Tibial artery (tissue), 4 donors: ENCODE data around the gene CTRB2.

ENCODE experiments used
- DNase-seq, 2 donors: peaks; one replicate each; pipeline ENCODE4 v3.0.0-alpha.2; 2019
- H3K27ac ChIP-seq, 2 donors: fragments of 200-600 bp; sonication (generic) in 1 of 2; 1 replicate in 1 of 2; 2 replicates in 1 of 2; pipeline ENCODE4 v1.5.1; 2018 to 2019; ENCODE audit warnings: mild to moderate bottlenecking in 1 of 2
- H3K27me3 ChIP-seq, 2 donors: fragments of 200-600 bp; sonication (generic) in 1 of 2; one replicate each; pipeline versions ENCODE4 v1.5.1 to v1.6.0; 2016 to 2019
- H3K36me3 ChIP-seq, 3 donors: fragments of 200-600 bp; sonication (generic) in 2 of 3; one replicate each; pipeline ENCODE4 v1.5.1; 2016 to 2019; ENCODE audit warnings: mild to moderate bottlenecking in 2 of 3
- H3K4me1 ChIP-seq, 4 donors: fragments of 200-600 bp; sonication (generic) in 2 of 4; 1 replicate in 3 of 4; 2 replicates in 1 of 4; pipeline ENCODE4 v1.5.1; 2016 to 2019
- H3K4me3 ChIP-seq, 2 donors: fragments of 200-600 bp; sonication (generic) in 1 of 2; 1 replicate in 1 of 2; 2 replicates in 1 of 2; pipeline ENCODE4 v1.5.1; 2018 to 2019; ENCODE audit warnings: mild to moderate bottlenecking in 2 of 2
- H3K9me3 ChIP-seq, 3 donors: fragments of 200-600 bp; sonication (generic) in 1 of 3; one replicate each; pipeline ENCODE4 v1.5.1; 2016 to 2019
- CTCF ChIP-seq, 2 experiments: fragments of 200-600 bp in 1 of 2; fragments of 450-650 bp in 1 of 2; IDR thresholded peaks; one replicate each; pipeline ENCODE4 v1.5.1; 2017 to 2019; ENCODE audit warnings: antibody characterized with exemption in 2 of 2, mild to moderate bottlenecking in 1 of 2, moderate library complexity in 1 of 2
- intact Hi-C: fragments of 100-400 bp; cut with DNase I; formaldehyde crosslinking; loops from one replicate; pipeline ENCODE4 v1.15.0; 2023; ENCODE audit warnings: low total_unique reads

CTRB2 gene

GRCh38 chr16:75238853-75239541 is 32.0 kb upstream of the CTRB2 start:
- H3K4me1 ChIP-seq, result peaks cover 0 to 92% (median 77%) of the 10 kb centered on the region in 4 donors
- peak; percentile 67 to 92 for DNase-seq
- TF ChIP-seq CTCF (IDR thresholded peaks at IDR 0.05), result peak; percentile 54 to 77
- peaks cover 26 to 60% (median 31%) of the 10 kb centered on the region in 3 donors for H3K36me3 ChIP-seq
- no peaks in the 10 kb centered on the region for H3K9me3 ChIP-seq
- intact Hi-C loops, result loop anchor here (5.0 kb wide), 1 partner anchor 163 kb away; no protein-coding TSS in a partner anchor
- no peaks in the 10 kb centered on the region for H3K27me3 ChIP-seq
- peak overlapping the region; percentile 93 to 99 for H3K27ac ChIP-seq
- H3K4me3 ChIP-seq, result peak overlapping the region in 1 of 2 donors; percentile 32

- H3K36me3 ChIP-seq, result peaks cover 30 to 64% (median 37%) of the 10 kb centered on the region in 3 donors
- DNase-seq, result peak; percentile 86 to 96
- peak overlapping the region; percentile 93 to 99 for H3K27ac ChIP-seq
- intact Hi-C loops, result loop anchor here (5.0 kb wide), 1 partner anchor 164 kb away; no protein-coding TSS in a partner anchor
- H3K27me3 ChIP-seq, result no peaks in the 10 kb centered on the region
- peak in 1 of 2 experiments; percentile 22 for TF ChIP-seq CTCF (IDR thresholded peaks at IDR 0.05)
- peaks cover 0 to 92% (median 74%) of the 10 kb centered on the region in 4 donors for H3K4me1 ChIP-seq
- H3K4me3 ChIP-seq, result peak overlapping the region; percentile 15 to 32
- no peaks in the 10 kb centered on the region for H3K9me3 ChIP-seq
Observed at GRCh38 chr16:75238132-75238852, 31.3 kb upstream of the CTRB2 start.

GRCh38 chr16:75237398-75238131 is 30.6 kb upstream of the CTRB2 start:
- TF ChIP-seq CTCF (IDR thresholded peaks at IDR 0.05), result no peak
- H3K36me3 ChIP-seq, result peaks cover 37 to 66% (median 40%) of the 10 kb centered on the region in 3 donors
- no peaks in the 10 kb centered on the region for H3K9me3 ChIP-seq
- H3K4me1 ChIP-seq, result peaks cover 0 to 86% (median 69%) of the 10 kb centered on the region in 4 donors
- intact Hi-C loops, result loop anchor here (5.0 kb wide), 1 partner anchor 165 kb away; no protein-coding TSS in a partner anchor
- peak overlapping the region; percentile 93 to 99 for H3K27ac ChIP-seq
- peak in 1 of 2 donors; percentile 67 for DNase-seq
- no peaks in the 10 kb centered on the region for H3K27me3 ChIP-seq
- H3K4me3 ChIP-seq, result peak overlapping the region in 1 of 2 donors; percentile 32

- peak in 1 of 2 donors; percentile 68 for DNase-seq
Observed at GRCh38 chr16:75236736-75237397, 29.9 kb upstream of the CTRB2 start.

More at GRCh38 chr16:75236736-75237397, 29.9 kb upstream of the CTRB2 start:
- Histone ChIP-seq H3K9me3 (no peaks in the 10 kb centered on the region), H3K27ac (peak overlapping the region; percentile 93 to 99), H3K36me3 (peaks cover 36 to 66% (median 40%) of the 10 kb centered on the region in 3 donors), H3K4me3 (no peak overlapping the region), H3K4me1 (peaks cover 0 to 79% (median 64%) of the 10 kb centered on the region in 4 donors), H3K27me3 (no peaks in the 10 kb centered on the region)
- TF ChIP-seq CTCF (IDR thresholded peaks at IDR 0.05), result no peak
- intact Hi-C loops, result loop anchor here (5.0 kb wide), 1 partner anchor 165 kb away; no protein-coding TSS in a partner anchor
